Naive B cell (primary cell): ENCODE measurements around the gene LPXN. TPM values are rescaled to one million over a fixed set of nuclear protein-coding genes. Genes with fewer than 3 reads are reported as not detected.

ENCODE experiments used
- ATAC-seq, 2 donors: fragments of 150-1000 bp; cut with Tn5 transposase; 2 replicates each; pipeline ENCODE4 v1.10.0; 2021; ENCODE audit warnings: low read depth in 2 of 2, mild to moderate bottlenecking in 2 of 2, moderate library complexity in 2 of 2
- DNase-seq: peaks from one replicate; pipeline ENCODE4 v3.0.0; 2022
- H3K27ac Mint-ChIP-seq, 6 donors: one replicate each; pipeline ENCODE4 v1.8.0; 2020 to 2022; ENCODE audit warnings: mild to moderate bottlenecking in 6 of 6, mixed read lengths in 6 of 6, moderate library complexity in 5 of 6, inconsistent platforms in 2 of 6
- H3K27me3 Mint-ChIP-seq, 3 donors: one replicate each; pipeline ENCODE4 v1.8.0; 2021 to 2022; ENCODE audit warnings: mixed read lengths in 3 of 3, mild to moderate bottlenecking in 1 of 3
- H3K36me3 Mint-ChIP-seq, 2 donors: one replicate each; pipeline ENCODE4 v1.8.0; 2020 to 2022; ENCODE audit warnings: mixed read lengths in 2 of 2, inconsistent platforms in 1 of 2, mild to moderate bottlenecking in 1 of 2
- H3K4me1 Mint-ChIP-seq, 3 donors: one replicate each; pipeline ENCODE4 v1.8.0; 2020 to 2022; ENCODE audit warnings: mixed read lengths in 3 of 3, inconsistent platforms in 1 of 3, mild to moderate bottlenecking in 1 of 3, moderate library complexity in 1 of 3
- H3K4me3 Mint-ChIP-seq, 8 donors: one replicate each; pipeline ENCODE4 v1.8.0; 2020 to 2022; ENCODE audit warnings: mild to moderate bottlenecking in 8 of 8, mixed read lengths in 8 of 8, moderate library complexity in 8 of 8, inconsistent platforms in 2 of 8
- H3K9me3 Mint-ChIP-seq, 7 donors: one replicate each; pipeline ENCODE4 v1.8.0; 2020 to 2022; ENCODE audit warnings: mixed read lengths in 7 of 7, mild to moderate bottlenecking in 5 of 7, inconsistent platforms in 2 of 7, moderate library complexity in 1 of 7
- polyA plus RNA-seq, 6 donors: library from polyadenylated mRNA; unstranded; fragments of 300-500 nt; fragmentation: Illumina TruSeq; gene quantifications; one replicate each; pipeline ENCODE4 v1.2.3, GENCODE V29; 2021; ENCODE audit warnings: low read depth in 6 of 6

The LPXN gene
- polyA plus RNA-seq, 6 donors from 2014 or later = 63.3 to 120 (median 85.8) TPM

DNA sequence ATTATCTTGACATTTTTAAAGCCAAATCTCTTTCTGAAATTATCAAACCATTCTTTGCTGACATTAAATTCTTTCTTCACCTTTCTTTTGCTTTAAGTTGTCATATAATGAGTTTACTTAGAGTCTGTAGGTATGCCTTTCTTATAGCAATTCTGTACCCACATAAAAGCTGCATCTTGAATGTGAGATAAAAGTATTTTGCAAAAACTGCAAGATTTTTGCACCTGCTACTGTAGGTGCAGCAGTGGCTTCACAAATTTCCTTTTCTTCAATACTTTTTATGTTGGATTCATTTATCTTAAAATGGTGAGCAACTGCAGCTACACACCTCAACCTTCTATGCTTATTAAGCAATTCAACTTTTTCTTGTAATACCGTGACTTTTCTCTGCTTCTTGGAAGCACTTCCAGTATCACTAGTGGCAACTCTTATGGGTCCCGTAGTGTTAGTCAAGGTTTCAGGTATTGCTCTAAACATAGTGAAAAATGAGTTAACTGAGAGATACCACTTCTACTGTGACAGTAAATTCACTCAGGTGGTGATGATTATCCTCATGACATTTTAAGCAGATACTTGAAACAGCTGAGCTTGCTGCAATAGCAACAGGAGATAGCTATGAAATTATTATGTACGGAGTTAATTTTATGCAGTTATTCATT is 22.0 kb upstream of the LPXN start:
- H3K9me3 Mint-ChIP-seq = no peaks in the 10 kb centered on the region
- H3K4me3 Mint-ChIP-seq = no peak overlapping the region
- peak overlapping the region in 1 of 6 donors; percentile 67 for H3K27ac Mint-ChIP-seq
- no peak for ATAC-seq
- no peak for DNase-seq
- H3K4me1 Mint-ChIP-seq = peaks cover 56 to 63% (median 58%) of the 10 kb centered on the region in 3 donors
- no peaks in the 10 kb centered on the region for H3K27me3 Mint-ChIP-seq
- peaks cover 12 to 14% of the 10 kb centered on the region in 2 donors for H3K36me3 Mint-ChIP-seq

- DNase-seq (no peak), ATAC-seq (no peak)
- Mint-ChIP-seq H3K27me3 (no peaks in the 10 kb centered on the region), H3K4me3 (no peak overlapping the region), H3K9me3 (no peaks in the 10 kb centered on the region), H3K36me3 (peaks cover 9 to 17% of the 10 kb centered on the region in 2 donors), H3K4me1 (peaks cover 55 to 61% (median 55%) of the 10 kb centered on the region in 3 donors), H3K27ac (peak overlapping the region in 2 of 6 donors; percentile 16 to 69)
These were observed 21.0 kb upstream of the LPXN start for GRCh38 chr11:58596621-58597020.

- no peak for DNase-seq
- Mint-ChIP-seq H3K27ac (peak overlapping the region in 1 of 6 donors; percentile 35), H3K27me3 (no peaks in the 10 kb centered on the region), H3K4me3 (no peak overlapping the region), H3K9me3 (no peaks in the 10 kb centered on the region), H3K36me3 (peaks cover 9 to 17% of the 10 kb centered on the region in 2 donors), H3K4me1 (peaks cover 49 to 60% (median 58%) of the 10 kb centered on the region in 3 donors)
- ATAC-seq = no peak
These were observed 19.2 kb upstream of the LPXN start for GRCh38 chr11:58594826-58595225.

DNA sequence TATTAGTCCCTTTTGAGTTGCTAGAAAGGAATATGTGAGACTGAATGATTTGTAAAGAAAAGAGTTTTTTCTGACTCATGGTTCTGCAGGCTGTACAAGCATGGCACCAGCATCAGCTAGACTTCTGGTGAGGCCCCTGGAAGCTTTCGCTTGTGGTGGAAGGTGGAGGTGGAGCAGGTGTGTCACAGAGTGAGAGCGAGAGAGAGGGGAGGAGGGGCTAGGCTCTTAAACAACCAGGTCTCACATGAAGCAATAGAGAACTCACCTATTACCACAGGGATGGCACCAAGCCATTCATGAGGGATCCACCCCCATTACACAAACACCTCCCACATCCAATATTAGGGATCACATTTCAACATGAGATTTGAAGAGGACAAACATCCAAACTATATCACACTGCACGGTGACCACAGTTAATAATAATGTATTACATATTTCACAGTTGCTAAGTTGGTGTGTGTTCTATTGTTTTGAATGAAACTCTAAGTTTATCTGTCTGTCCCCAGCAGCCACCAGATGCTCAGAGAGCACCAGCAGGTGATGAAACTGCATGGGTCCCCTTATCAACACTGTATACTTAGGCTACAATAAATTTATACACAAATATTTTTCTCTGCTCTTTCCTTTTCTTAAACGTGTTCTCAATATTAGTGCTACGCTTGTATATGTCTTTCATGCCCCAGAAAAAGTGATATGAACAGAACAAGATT is 17.3 kb upstream of the LPXN start:
- Mint-ChIP-seq H3K27me3 (no peaks in the 10 kb centered on the region), H3K27ac (no peak overlapping the region), H3K9me3 (no peaks in the 10 kb centered on the region), H3K4me3 (no peak overlapping the region), H3K4me1 (peaks cover 46 to 53% (median 46%) of the 10 kb centered on the region in 3 donors), H3K36me3 (peaks cover 9 to 17% of the 10 kb centered on the region in 2 donors)
- ATAC-seq (no peak), DNase-seq (no peak)

- H3K36me3 Mint-ChIP-seq = peaks cover 11 to 17% of the 10 kb centered on the region in 2 donors
- H3K4me3 Mint-ChIP-seq = no peak overlapping the region
- H3K4me1 Mint-ChIP-seq = peaks cover 47 to 53% (median 51%) of the 10 kb centered on the region in 3 donors
- no peak for ATAC-seq
- no peak for DNase-seq
- no peaks in the 10 kb centered on the region for H3K9me3 Mint-ChIP-seq
- H3K27me3 Mint-ChIP-seq = no peaks in the 10 kb centered on the region
- H3K27ac Mint-ChIP-seq = peak overlapping the region in 2 of 6 donors; percentile 25 to 54
These were observed 16.0 kb upstream of the LPXN start for GRCh38 chr11:58591659-58592058.

DNA sequence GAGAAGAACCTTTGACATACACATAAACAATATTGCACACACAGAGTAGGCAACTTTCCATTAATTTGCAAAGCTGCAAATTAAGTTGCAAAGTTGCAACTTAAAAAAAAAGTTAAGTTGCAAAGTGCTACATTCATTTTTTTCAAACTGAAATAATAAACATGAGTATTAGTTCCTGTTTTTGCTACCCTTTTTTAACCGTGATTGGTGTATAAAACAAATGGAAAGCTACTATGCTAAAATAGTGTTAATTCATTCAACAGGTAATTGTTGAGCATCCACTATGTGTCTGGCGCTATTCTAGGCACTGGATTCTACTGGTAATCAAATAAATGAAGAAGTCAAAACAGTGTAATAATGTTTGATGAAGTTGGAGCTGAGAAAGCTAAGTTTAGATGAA is 11.3 kb upstream of the LPXN start:
- peaks cover 36 to 55% (median 49%) of the 10 kb centered on the region in 3 donors for H3K4me1 Mint-ChIP-seq
- H3K27ac Mint-ChIP-seq = peak overlapping the region; percentile 11 to 87 (median 45)
- H3K4me3 Mint-ChIP-seq = peak overlapping the region in 6 of 8 donors; percentile 6 to 41 (median 22)
- peaks cover 0 to 4% of the 10 kb centered on the region in 2 donors for H3K36me3 Mint-ChIP-seq
- no peak for DNase-seq
- no peaks in the 10 kb centered on the region for H3K27me3 Mint-ChIP-seq
- peak in 1 of 2 donors; percentile 49 for ATAC-seq
- H3K9me3 Mint-ChIP-seq = no peaks in the 10 kb centered on the region

GRCh38 chr11:58582437-58582836 is 6.8 kb upstream of the LPXN start:
- Mint-ChIP-seq H3K27me3 (no peaks in the 10 kb centered on the region), H3K9me3 (no peaks in the 10 kb centered on the region), H3K4me3 (peak overlapping the region in 2 of 8 donors; percentile 10 to 92), H3K4me1 (peaks cover 46 to 59% (median 53%) of the 10 kb centered on the region in 3 donors), H3K27ac (peak overlapping the region in 1 of 6 donors; percentile 8), H3K36me3 (peaks cover 0 to 8% of the 10 kb centered on the region in 2 donors)
- no peak for DNase-seq
- ATAC-seq = no peak

GRCh38 chr11:58580311-58580710 is 4.7 kb upstream of the LPXN start:
- Mint-ChIP-seq H3K27ac (peak overlapping the region; percentile 97 to 100 (median 98)), H3K4me1 (peaks cover 40 to 61% (median 51%) of the 10 kb centered on the region in 3 donors), H3K27me3 (no peaks in the 10 kb centered on the region), H3K9me3 (no peaks in the 10 kb centered on the region), H3K36me3 (peaks cover 0 to 4% of the 10 kb centered on the region in 2 donors), H3K4me3 (peak overlapping the region; percentile 86 to 100 (median 98))
- DNase-seq = no peak
- ATAC-seq = no peak

GRCh38 chr11:58579192-58580129 is 3.8 kb upstream of the LPXN start:
- no peaks in the 10 kb centered on the region for H3K9me3 Mint-ChIP-seq
- peaks cover 47 to 69% (median 60%) of the 10 kb centered on the region in 3 donors for H3K4me1 Mint-ChIP-seq
- H3K27me3 Mint-ChIP-seq = no peaks in the 10 kb centered on the region
- H3K4me3 Mint-ChIP-seq = peak overlapping the region; percentile 86 to 100 (median 99)
- peak overlapping the region; percentile 100 for H3K27ac Mint-ChIP-seq
- ATAC-seq (peak; percentile 36), DNase-seq (peak; percentile 91)
- H3K36me3 Mint-ChIP-seq = peaks cover 0 to 4% of the 10 kb centered on the region in 2 donors

DNA sequence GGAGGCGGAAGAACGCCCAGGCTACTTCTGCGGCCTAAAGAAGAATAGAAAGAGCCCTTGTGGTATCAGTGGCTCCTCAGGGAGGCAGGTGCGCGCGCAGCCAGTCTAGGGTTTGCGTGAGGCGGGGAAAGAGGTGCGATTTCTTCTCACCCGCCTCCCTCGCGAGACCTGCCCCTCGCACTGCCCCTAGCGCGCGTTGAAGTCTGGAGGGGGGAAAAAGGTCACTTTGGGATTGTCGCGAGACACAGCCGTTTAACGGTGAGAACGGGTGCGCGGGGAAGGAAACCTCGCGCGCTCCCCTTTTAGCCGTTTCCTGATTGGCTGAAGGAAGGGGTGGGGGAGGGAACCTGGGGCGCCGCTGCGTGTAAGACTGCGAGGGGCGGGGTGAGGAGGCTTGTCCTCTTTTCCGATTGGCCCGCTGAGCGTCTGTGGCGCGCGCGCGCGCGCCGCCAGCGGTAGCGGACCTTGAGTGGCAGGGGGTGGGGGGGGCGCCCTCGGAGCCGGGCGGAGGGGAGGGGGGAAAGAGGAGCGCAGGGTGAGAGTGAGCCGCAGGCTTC is 3.1 kb upstream of the LPXN start, which contains the start of gene ZFP91:
Gene ZFP91 (plus strand): TSS at position 429 of the 557 bp plus-strand sequence. CDS start 219 bp downstream, outside the sequence.
- Mint-ChIP-seq H3K36me3 (peaks cover 0 to 4% of the 10 kb centered on the region in 2 donors), H3K9me3 (no peaks in the 10 kb centered on the region), H3K4me3 (peak within 1 kb of the TSS; percentile 86 to 100 (median 99)), H3K27me3 (no peaks in the 10 kb centered on the region), H3K4me1 (peaks cover 51 to 75% (median 66%) of the 10 kb centered on the region in 3 donors), H3K27ac (peak within 1 kb of the TSS; percentile 100)
- ATAC-seq (peak; percentile 42 to 45), DNase-seq (peak; percentile 93)

GRCh38 chr11:58578136-58578634 is 2.5 kb upstream of the LPXN start:
- Mint-ChIP-seq H3K4me1 (peaks cover 56 to 75% (median 68%) of the 10 kb centered on the region in 3 donors), H3K36me3 (peaks cover 0 to 4% of the 10 kb centered on the region in 2 donors), H3K9me3 (no peaks in the 10 kb centered on the region), H3K4me3 (peak overlapping the region; percentile 86 to 100 (median 97)), H3K27ac (peak overlapping the region; percentile 100), H3K27me3 (no peaks in the 10 kb centered on the region)
- DNase-seq (peak; percentile 93), ATAC-seq (peak; percentile 2 to 42)

DNA sequence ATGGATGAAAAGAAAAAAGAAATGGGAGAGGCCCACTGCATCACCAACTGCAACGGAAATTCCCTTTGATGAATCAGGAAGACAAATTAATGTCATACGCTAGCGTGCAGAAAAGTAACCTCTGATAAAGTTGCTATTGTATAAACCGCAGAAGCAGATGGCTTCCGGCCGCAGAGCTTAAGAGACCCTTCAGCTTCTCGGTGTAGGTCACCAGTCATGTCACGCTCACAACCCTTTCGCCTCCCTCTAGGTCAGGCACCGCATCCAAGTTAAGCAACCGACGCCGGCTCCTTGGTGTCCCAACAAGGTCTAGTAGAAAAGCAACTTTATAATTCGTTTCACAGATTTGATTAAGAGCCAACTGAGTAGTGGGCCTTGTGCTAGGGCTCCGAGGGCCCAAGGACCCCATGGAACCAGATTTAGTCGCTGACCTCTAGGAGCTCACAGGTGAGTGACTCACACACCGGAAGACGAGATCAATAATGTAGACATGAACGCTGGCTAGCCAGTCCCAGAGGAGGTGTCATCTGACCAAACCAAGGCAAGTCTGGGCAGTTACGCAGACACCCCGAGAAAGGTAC is 2.0 kb upstream of the LPXN start:
- Mint-ChIP-seq H3K9me3 (no peaks in the 10 kb centered on the region), H3K4me1 (peaks cover 57 to 76% (median 66%) of the 10 kb centered on the region in 3 donors), H3K27ac (peak overlapping the region; percentile 100), H3K4me3 (peak overlapping the region; percentile 86 to 100 (median 97)), H3K36me3 (peaks cover 0 to 4% of the 10 kb centered on the region in 2 donors), H3K27me3 (no peaks in the 10 kb centered on the region)
- peak; percentile 43 to 44 for ATAC-seq
- DNase-seq = peak; percentile 91
